ENCODE data around the gene DNAJA4. TPM values are rescaled to one million over a fixed set of nuclear protein-coding genes. Genes with fewer than 3 reads are reported as not detected.

The DNAJA4 gene
- total and polyA plus RNA-seq, 7 donors: 78.5 to 276 (median 188) TPM

DNA sequence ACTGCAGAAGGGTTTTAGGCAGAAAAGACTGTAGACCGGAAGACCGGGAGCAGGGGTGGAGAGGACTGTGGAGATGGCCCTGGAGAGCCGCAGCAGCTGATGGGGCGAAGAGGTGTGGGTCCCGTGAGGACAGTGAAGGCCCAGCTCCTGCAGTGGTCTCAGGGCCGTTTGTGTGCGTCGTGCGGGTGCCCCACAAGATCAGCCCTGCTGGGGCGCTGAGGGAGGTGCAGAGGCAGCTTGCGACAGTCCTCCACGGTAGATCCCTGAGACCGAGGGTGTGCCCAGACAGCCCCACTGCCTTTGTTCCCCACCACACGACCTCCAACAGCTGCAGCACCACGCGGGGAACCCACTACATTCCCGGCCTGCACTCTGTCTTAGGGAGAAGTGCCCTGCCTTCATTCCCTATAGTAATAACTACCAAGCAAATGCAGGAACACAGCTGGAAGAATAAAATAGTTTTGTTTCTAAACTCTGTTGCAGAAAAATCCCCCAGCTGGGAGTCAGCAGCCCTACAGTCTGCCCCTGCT is 56.7 kb downstream of the DNAJA4 start:
- Histone ChIP-seq H3K9me3 (no peaks in the 10 kb centered on the region), H3K27ac (no peak overlapping the region), H3K36me3 (ENCODE audit: insufficient read depth in 1 of 2, low read depth in 1 of 2) (no peaks in the 10 kb centered on the region), H3K27me3 (ENCODE audit: insufficient read depth in 3 of 3, low read length in 2 of 3) (no peaks in the 10 kb centered on the region), H3K4me1 (no peaks in the 10 kb centered on the region), H3K4me3 (no peak overlapping the region)
- DNase-seq (no peak), ATAC-seq (no peak)
- WGBS, 3 donors: 73 to 75% (median 75%) methylated on average over 13 to 17 of the region's 17 CpGs
- TF ChIP-seq, protein P1, sequence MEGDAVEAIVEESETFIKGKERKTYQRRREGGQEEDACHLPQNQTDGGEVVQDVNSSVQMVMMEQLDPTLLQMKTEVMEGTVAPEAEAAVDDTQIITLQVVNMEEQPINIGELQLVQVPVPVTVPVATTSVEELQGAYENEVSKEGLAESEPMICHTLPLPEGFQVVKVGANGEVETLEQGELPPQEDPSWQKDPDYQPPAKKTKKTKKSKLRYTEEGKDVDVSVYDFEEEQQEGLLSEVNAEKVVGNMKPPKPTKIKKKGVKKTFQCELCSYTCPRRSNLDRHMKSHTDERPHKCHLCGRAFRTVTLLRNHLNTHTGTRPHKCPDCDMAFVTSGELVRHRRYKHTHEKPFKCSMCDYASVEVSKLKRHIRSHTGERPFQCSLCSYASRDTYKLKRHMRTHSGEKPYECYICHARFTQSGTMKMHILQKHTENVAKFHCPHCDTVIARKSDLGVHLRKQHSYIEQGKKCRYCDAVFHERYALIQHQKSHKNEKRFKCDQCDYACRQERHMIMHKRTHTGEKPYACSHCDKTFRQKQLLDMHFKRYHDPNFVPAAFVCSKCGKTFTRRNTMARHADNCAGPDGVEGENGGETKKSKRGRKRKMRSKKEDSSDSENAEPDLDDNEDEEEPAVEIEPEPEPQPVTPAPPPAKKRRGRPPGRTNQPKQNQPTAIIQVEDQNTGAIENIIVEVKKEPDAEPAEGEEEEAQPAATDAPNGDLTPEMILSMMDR (IDR thresholded peaks at IDR 0.05): no peak
- intact Hi-C loops (cut with DNase I): no loop called here

DNA sequence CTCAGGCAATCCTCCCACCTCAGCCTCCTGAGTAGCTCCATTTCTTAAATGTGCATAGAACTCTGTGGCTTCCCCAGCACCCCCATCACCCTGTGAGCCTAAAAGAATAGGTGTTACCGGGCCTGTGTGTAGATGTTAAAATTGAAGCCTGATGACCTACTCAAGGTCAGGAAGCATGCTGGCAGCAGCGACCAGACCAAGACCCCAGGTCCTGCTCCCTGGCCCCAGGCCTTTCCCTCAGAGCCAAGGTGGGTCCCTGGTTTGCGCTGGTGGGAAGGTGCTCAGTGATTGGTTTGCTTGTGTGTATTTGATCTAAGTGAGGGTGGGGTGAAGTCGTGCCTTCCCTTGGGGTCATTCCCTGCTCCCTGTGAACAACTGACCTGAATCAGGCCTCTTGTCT is 57.4 kb downstream of the DNAJA4 start:
- 75 to 83% (median 77%) methylated on average over 4 of the region's 4 CpGs for WGBS, 3 donors
- intact Hi-C loops (cut with DNase I): no loop called here

DNA sequence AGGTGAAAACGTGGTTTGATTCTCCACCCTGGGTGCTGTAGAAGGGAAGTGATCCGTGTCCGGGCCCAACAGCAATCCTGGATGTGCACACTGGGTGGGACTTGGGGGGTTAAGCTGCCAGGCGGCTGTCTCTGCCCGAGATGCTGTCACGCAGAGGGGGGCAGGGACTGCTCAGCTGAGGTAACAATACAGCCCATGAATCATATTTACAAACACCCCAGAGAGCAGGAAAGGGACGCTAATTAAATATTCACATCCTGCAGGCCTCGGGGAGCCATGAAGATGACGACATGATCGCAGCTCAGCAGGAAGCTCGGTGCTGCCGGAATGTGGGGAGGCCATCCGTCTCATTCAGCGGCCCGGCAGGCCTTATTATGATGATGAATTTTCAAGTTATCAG is 57.9 kb downstream of the DNAJA4 start:
- TF ChIP-seq, protein P1 (IDR thresholded peaks at IDR 0.05): no peak
- peak in 3 of 4 donors; percentile 20 to 54 (median 29) for ATAC-seq
- Histone ChIP-seq H3K27ac (peak overlapping the region; percentile 16), H3K9me3 (no peaks in the 10 kb centered on the region), H3K27me3 (ENCODE audit: insufficient read depth in 3 of 3, low read length in 2 of 3) (no peaks in the 10 kb centered on the region), H3K4me1 (no peaks in the 10 kb centered on the region), H3K4me3 (no peak overlapping the region), H3K36me3 (ENCODE audit: insufficient read depth in 1 of 2, low read depth in 1 of 2) (no peaks in the 10 kb centered on the region)
- 54 to 58% (median 57%) methylated on average over 15 of the region's 15 CpGs for WGBS, 3 donors
- peak in 1 of 2 donors; percentile 49 for DNase-seq
- intact Hi-C loops (cut with DNase I): no loop called here

More for the DNA sequence above, 57.4 kb downstream of the DNAJA4 start:
- DNase-seq: no peak
- Histone ChIP-seq H3K27me3 (ENCODE audit: insufficient read depth in 3 of 3, low read length in 2 of 3) (no peaks in the 10 kb centered on the region), H3K27ac (peak overlapping the region; percentile 16), H3K4me3 (no peak overlapping the region), H3K4me1 (no peaks in the 10 kb centered on the region), H3K36me3 (ENCODE audit: insufficient read depth in 1 of 2, low read depth in 1 of 2) (no peaks in the 10 kb centered on the region), H3K9me3 (no peaks in the 10 kb centered on the region)
- TF ChIP-seq, protein P1 (IDR thresholded peaks at IDR 0.05): no peak
- ATAC-seq: no peak

DNA sequence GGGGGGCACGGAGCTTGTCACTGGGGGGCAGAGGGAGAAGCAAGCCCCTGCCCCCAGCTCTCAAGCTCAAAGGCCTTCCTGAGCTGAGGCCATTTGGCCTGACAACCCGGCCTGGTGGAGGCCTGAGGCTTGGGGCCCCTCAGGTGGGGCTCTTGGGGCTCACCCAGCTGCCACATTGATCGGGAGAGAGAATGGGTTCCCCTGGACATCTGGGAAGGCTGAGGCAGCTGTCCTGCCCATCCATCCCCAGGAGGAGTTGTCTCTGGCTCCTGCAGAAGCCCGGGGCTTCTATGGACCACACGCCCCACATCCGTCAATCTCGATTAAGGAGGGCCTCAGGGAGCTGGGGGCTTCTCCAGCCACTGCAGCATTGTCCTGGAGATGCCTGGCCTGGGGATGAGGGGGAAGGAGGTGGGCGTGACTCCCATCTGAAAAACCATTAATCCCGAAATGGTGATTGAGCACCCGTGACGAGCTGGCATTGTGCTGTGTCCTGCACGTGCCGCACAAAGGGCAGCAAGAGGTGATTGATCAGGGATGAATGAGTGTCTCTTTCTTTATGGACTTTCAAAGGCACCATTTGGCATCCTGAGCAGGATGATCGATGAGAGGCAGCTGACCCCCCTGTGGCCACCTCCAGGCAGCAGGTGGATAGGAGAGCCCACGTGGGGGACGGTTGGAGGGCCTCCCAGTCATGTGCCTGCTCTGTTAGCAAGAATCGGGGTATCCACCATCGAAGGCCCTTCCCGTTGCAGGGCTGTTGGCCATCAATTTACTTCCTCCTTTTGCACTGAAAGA is 58.6 kb downstream of the DNAJA4 start:
- TF ChIP-seq, protein P1 (IDR thresholded peaks at IDR 0.05): no peak
- H3K27ac ChIP-seq: no peak overlapping the region

More for the DNA sequence above, 58.6 kb downstream of the DNAJA4 start:
- H3K9me3 ChIP-seq: no peaks in the 10 kb centered on the region
- intact Hi-C loops (cut with DNase I): no loop called here
- H3K27me3 ChIP-seq (ENCODE audit: insufficient read depth in 3 of 3, low read length in 2 of 3): no peaks in the 10 kb centered on the region
- 70 to 76% (median 72%) methylated on average over 19 of the region's 19 CpGs for WGBS, 3 donors
- H3K4me3 ChIP-seq: no peak overlapping the region
- no peak for ATAC-seq
- H3K4me1 ChIP-seq: no peaks in the 10 kb centered on the region
- peak in 1 of 2 donors; percentile 21 for DNase-seq
- no peaks in the 10 kb centered on the region for H3K36me3 ChIP-seq (ENCODE audit: insufficient read depth in 1 of 2, low read depth in 1 of 2)

All from psoas muscle (tissue), 8 donors.